Measurements from ENCODE around the gene CDKL1. TPM values are rescaled to one million over a fixed set of nuclear protein-coding genes. Genes with fewer than 3 reads are reported as not detected.
A peak's percentile ranks its signal among the peaks of the same experiment; 100 is the strongest.

Gene CDKL1
- polyA plus RNA-seq, 1 donor (not counting 4 experiments of a cell fraction or from before 2014, with no cell fraction given) = 4.7 TPM

DNA sequence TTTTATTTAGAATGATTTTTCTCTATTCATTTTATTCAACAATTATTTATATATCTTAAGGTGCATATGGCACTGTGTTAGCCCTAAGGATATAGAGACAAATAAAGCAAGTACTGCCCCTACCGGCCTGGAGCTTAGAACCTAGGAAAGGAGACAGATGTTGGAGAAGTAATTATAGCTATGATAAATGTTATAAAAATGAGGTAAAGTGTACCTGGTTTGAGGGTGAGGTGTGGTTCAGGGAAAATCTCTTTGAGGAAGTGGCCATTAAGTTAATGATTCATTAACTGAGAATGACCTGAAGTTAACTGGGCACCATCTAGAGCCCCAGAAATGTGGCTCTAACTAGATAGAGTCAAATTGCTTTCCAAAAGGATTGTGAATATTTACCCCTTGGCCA, 31.9 kb downstream of the CDKL1 start:
- H3K9me3 ChIP-seq (ENCODE audit: control insufficient read depth, low read depth, low read length) = no peaks in the 10 kb centered on the region
- DNase-seq (ENCODE audit: low read depth, low spot score) = no peak
- peaks cover 31% of the 10 kb centered on the region for H3K4me1 ChIP-seq (ENCODE audit: control insufficient read depth, extremely low read depth, insufficient read depth, low read length)
- H3K36me3 ChIP-seq (ENCODE audit: control insufficient read depth in 2 of 2, extremely low read depth in 1 of 2, insufficient read depth in 2 of 2, low read length in 2 of 2) = no peaks in the 10 kb centered on the region
- dilution Hi-C loops (cut with MboI; ENCODE audit: extremely low pct_ligation_motif_present, low sequenced_read_pairs) = no loop called here
- peak; percentile 53 for FAIRE-seq
- H2AFZ ChIP-seq (ENCODE audit: control insufficient read depth, low read length) = no peak overlapping the region
- no peaks in the 10 kb centered on the region for H3K79me2 ChIP-seq (ENCODE audit: control insufficient read depth, insufficient read depth, low read length)
- H3K9me1 ChIP-seq (ENCODE audit: control insufficient read depth, extremely low read depth, insufficient read depth, low read length) = no peaks in the 10 kb centered on the region
- no peak overlapping the region for H3K27ac ChIP-seq (ENCODE audit: control insufficient read depth, insufficient read depth, low read length)
- no peaks in the 10 kb centered on the region for H4K20me1 ChIP-seq (ENCODE audit: control insufficient read depth, extremely low read depth, insufficient read depth, low read length)
- H3K9ac ChIP-seq (ENCODE audit: control insufficient read depth, extremely low read depth, insufficient read depth, low read length) = no peak overlapping the region
- no peaks in the 10 kb centered on the region for H3K27me3 ChIP-seq (ENCODE audit: control insufficient read depth, extremely low read depth, insufficient read depth, low read length)
- H3K4me2 ChIP-seq (ENCODE audit: control insufficient read depth, extremely low read depth, insufficient read depth, low read depth, low read length) = no peak overlapping the region
- no peak overlapping the region for H3K4me3 ChIP-seq (ENCODE audit: control insufficient read depth in 2 of 3, extremely low read depth in 1 of 3, insufficient read depth in 2 of 3, low read depth in 1 of 3, low read length in 3 of 3)
- TF ChIP-seq, protein P1, sequence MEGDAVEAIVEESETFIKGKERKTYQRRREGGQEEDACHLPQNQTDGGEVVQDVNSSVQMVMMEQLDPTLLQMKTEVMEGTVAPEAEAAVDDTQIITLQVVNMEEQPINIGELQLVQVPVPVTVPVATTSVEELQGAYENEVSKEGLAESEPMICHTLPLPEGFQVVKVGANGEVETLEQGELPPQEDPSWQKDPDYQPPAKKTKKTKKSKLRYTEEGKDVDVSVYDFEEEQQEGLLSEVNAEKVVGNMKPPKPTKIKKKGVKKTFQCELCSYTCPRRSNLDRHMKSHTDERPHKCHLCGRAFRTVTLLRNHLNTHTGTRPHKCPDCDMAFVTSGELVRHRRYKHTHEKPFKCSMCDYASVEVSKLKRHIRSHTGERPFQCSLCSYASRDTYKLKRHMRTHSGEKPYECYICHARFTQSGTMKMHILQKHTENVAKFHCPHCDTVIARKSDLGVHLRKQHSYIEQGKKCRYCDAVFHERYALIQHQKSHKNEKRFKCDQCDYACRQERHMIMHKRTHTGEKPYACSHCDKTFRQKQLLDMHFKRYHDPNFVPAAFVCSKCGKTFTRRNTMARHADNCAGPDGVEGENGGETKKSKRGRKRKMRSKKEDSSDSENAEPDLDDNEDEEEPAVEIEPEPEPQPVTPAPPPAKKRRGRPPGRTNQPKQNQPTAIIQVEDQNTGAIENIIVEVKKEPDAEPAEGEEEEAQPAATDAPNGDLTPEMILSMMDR (optimal IDR thresholded peaks at IDR 0.05 in 1 of 3, IDR thresholded peaks at IDR 0.05 in 1 of 3, conservative IDR thresholded peaks at IDR 0.05 in 1 of 3; ENCODE audit: extremely low read depth in 1 of 3, insufficient read depth in 2 of 3, low read length in 3 of 3) = no peak
- no peak for TF ChIP-seq EZH2 (IDR thresholded peaks at IDR 0.05; ENCODE audit: low read length)

DNA sequence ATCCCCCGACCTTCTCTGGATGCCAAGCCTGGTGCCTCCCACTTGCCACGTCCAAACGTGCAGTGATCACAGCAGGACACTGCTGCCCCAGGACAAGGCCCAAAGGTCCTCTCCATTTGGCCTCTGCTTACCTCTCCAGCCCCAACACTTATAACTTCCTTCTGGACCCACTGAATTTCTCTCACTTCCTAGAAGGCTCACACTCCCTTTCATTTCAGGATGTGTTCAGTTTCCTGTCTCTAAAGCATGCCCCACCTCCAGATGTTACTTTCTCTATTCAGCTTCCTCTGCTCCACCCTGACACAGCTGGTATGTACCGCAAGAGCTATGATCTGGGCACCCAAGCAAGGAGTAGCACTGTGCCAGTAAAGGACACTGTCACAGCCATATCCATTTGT, 33.0 kb downstream of the CDKL1 start:
- H3K9me1 ChIP-seq (ENCODE audit: control insufficient read depth, extremely low read depth, insufficient read depth, low read length) = no peaks in the 10 kb centered on the region
- no peaks in the 10 kb centered on the region for H3K36me3 ChIP-seq (ENCODE audit: control insufficient read depth in 2 of 2, extremely low read depth in 1 of 2, insufficient read depth in 2 of 2, low read length in 2 of 2)
- no peaks in the 10 kb centered on the region for H4K20me1 ChIP-seq (ENCODE audit: control insufficient read depth, extremely low read depth, insufficient read depth, low read length)
- no peaks in the 10 kb centered on the region for H3K79me2 ChIP-seq (ENCODE audit: control insufficient read depth, insufficient read depth, low read length)
- H3K4me1 ChIP-seq (ENCODE audit: control insufficient read depth, extremely low read depth, insufficient read depth, low read length) = peaks cover 31% of the 10 kb centered on the region
- dilution Hi-C loops (cut with MboI; ENCODE audit: extremely low pct_ligation_motif_present, low sequenced_read_pairs) = no loop called here
- H3K9me3 ChIP-seq (ENCODE audit: control insufficient read depth, low read depth, low read length) = no peaks in the 10 kb centered on the region
- H3K27me3 ChIP-seq (ENCODE audit: control insufficient read depth, extremely low read depth, insufficient read depth, low read length) = no peaks in the 10 kb centered on the region
- FAIRE-seq = peak; percentile 58
- TF ChIP-seq, protein P1 (optimal IDR thresholded peaks at IDR 0.05 in 1 of 3, IDR thresholded peaks at IDR 0.05 in 1 of 3, conservative IDR thresholded peaks at IDR 0.05 in 1 of 3; ENCODE audit: extremely low read depth in 1 of 3, insufficient read depth in 2 of 3, low read length in 3 of 3) = no peak
- TF ChIP-seq EZH2 (IDR thresholded peaks at IDR 0.05; ENCODE audit: low read length) = no peak
- DNase-seq (ENCODE audit: low read depth, low spot score) = no peak
- H3K4me2 ChIP-seq (ENCODE audit: control insufficient read depth, extremely low read depth, insufficient read depth, low read depth, low read length) = peak overlapping the region; percentile 62
- no peak overlapping the region for H3K9ac ChIP-seq (ENCODE audit: control insufficient read depth, extremely low read depth, insufficient read depth, low read length)
- H3K27ac ChIP-seq (ENCODE audit: control insufficient read depth, insufficient read depth, low read length) = no peak overlapping the region
- H2AFZ ChIP-seq (ENCODE audit: control insufficient read depth, low read length) = peak overlapping the region; percentile 51
- H3K4me3 ChIP-seq (ENCODE audit: control insufficient read depth in 2 of 3, extremely low read depth in 1 of 3, insufficient read depth in 2 of 3, low read depth in 1 of 3, low read length in 3 of 3) = no peak overlapping the region

Measured in keratinocyte (primary cell).